ENCODE data around the gene PNPLA2. TPM values are rescaled to one million over a fixed set of nuclear protein-coding genes. Genes with fewer than 3 reads are reported as not detected.

PNPLA2 gene
- total RNA-seq, 1 experiment from 2014 or later = 40.2 TPM

DNA sequence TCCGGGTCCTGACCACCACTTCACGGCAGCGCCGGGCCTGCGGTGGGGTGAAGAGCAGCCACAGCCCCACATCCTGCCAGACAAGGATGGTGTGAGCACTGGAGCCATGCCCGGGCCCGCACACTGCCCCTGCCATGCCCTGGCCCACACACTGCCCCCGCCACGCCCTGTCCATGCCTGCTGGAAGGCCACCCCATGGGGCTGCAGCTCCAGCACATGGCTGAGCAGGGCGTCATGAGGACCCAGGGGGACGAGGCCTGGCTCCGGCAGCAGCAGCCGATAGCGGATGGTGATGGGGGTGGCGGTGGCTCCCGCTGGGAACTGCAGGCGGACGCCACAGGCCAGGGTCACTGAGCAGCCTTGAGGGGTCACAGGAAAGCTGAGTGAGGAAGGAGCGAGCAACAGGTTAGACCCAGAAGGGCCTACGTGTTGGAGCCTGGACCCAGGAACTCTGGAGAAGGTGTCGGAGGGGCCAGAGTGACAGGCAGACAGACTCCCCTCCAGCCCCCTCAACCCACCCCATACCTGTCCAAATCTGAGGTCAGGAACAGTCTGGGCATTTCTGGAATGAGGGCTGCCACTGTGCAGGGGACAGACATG, 16.6 kb upstream of the PNPLA2 start:
- Histone ChIP-seq H3K9ac (ENCODE audit: low read length) (no peak overlapping the region), H3K4me1 (ENCODE audit: insufficient read depth, low read length) (peaks cover 8% of the 10 kb centered on the region; the same call in 1 of the 2 replicates), H2AFZ (ENCODE audit: low read length) (no peak overlapping the region), H3K4me2 (ENCODE audit: low read length) (no peak overlapping the region), H3K9me2 (replicated peaks; ENCODE audit: low read length) (no peaks in the 10 kb centered on the region), H3K36me3 (ENCODE audit: low read depth, low read length) (no peaks in the 10 kb centered on the region), H3K9me3 (ENCODE audit: low read length) (no peaks in the 10 kb centered on the region), H3K79me2 (ENCODE audit: low read length) (peaks cover 6% of the 10 kb centered on the region; the same call in 1 of the 2 replicates), H3K27ac (ENCODE audit: low read length) (no peak overlapping the region), H3F3A (ENCODE audit: low read length, unreplicated experiment) (no peaks in the 10 kb centered on the region), H3K4me3 (ENCODE audit: low read length) (no peak overlapping the region), H4K20me1 (ENCODE audit: low read length) (no peaks in the 10 kb centered on the region), H3K27me3 (ENCODE audit: low read length) (no peaks in the 10 kb centered on the region)
- BruUV-seq (replicated peaks) = no TSS peak
- CTCF ChIA-PET = no interaction called here
- TF ChIP-seq EZH2 (IDR thresholded peaks at IDR 0.05; ENCODE audit: low read length, unreplicated experiment) (no peak), EZH2phosphoT487 (IDR thresholded peaks at IDR 0.05; ENCODE audit: borderline replicate concordance, low read length) (no peak)
- TF ChIP-seq, protein P1, sequence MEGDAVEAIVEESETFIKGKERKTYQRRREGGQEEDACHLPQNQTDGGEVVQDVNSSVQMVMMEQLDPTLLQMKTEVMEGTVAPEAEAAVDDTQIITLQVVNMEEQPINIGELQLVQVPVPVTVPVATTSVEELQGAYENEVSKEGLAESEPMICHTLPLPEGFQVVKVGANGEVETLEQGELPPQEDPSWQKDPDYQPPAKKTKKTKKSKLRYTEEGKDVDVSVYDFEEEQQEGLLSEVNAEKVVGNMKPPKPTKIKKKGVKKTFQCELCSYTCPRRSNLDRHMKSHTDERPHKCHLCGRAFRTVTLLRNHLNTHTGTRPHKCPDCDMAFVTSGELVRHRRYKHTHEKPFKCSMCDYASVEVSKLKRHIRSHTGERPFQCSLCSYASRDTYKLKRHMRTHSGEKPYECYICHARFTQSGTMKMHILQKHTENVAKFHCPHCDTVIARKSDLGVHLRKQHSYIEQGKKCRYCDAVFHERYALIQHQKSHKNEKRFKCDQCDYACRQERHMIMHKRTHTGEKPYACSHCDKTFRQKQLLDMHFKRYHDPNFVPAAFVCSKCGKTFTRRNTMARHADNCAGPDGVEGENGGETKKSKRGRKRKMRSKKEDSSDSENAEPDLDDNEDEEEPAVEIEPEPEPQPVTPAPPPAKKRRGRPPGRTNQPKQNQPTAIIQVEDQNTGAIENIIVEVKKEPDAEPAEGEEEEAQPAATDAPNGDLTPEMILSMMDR (conservative IDR thresholded peaks at IDR 0.05; ENCODE audit: low read depth, low read length) = no peak
- DNase-seq (no peak), ATAC-seq (no peak)
- POLR2A ChIA-PET (ENCODE audit: unreplicated experiment) = no interaction called here
- intact Hi-C loops (cut with micrococcal nuclease) = no loop called here

DNA sequence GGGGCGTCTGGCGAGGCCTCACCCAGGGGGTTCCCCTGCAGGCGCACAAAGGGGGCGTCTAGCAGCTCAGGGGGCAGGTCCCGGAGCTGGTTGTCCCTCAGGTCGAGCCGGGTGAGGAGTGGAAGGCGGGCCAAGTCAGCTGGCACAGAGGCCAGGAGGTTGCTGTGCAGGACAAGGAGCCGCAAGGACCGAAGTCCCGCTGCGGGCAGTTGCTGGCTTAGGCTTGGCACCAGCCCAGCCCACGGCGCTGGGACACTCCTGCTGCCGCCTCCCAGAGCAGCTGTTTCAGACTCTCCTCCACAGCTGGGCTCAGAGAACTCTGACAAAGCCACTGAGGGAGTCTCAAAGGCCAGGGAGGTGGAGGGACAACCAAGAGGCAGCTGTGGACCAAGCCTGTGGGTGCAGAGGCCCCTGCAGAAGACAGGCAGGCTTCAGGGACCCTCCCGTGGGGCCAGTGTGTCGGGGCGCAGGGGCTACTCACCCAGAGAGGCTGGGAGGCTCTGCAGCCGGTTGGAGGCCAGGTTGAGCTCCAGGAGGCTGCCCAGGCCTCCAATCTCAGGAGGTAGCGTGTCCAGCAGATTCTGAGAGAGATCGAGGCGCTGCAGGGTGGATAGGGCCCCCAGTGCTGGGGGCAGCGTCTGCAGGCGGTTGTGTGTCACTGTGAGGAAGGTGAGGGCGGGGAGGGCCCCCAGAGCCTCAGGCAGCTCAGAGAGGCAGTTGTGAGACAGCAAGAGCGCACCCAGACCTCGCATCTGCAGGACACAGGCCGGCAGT, 15.8 kb upstream of the PNPLA2 start:
- ATAC-seq = no peak
- H3K27me3 ChIP-seq (ENCODE audit: low read length) = no peaks in the 10 kb centered on the region
- H4K20me1 ChIP-seq (ENCODE audit: low read length) = no peaks in the 10 kb centered on the region
- no peak overlapping the region for H3K4me3 ChIP-seq (ENCODE audit: low read length)
- no peak overlapping the region for H3K4me2 ChIP-seq (ENCODE audit: low read length)
- H3K36me3 ChIP-seq (ENCODE audit: low read depth, low read length) = no peaks in the 10 kb centered on the region
- no peaks in the 10 kb centered on the region for H3F3A ChIP-seq (ENCODE audit: low read length, unreplicated experiment)
- no peak overlapping the region for H3K9ac ChIP-seq (ENCODE audit: low read length)
- no peak overlapping the region for H3K27ac ChIP-seq (ENCODE audit: low read length)
- 0 out of 2 replicates have a peak, but pooled peaks cover 8% of the 10 kb centered on the region for H3K4me1 ChIP-seq (ENCODE audit: insufficient read depth, low read length)
- CTCF ChIA-PET = no interaction called here
- DNase-seq = no peak
- TF ChIP-seq, protein P1 (conservative IDR thresholded peaks at IDR 0.05; ENCODE audit: low read depth, low read length) = no peak
- TF ChIP-seq EZH2phosphoT487 (IDR thresholded peaks at IDR 0.05; ENCODE audit: borderline replicate concordance, low read length) = no peak
- TF ChIP-seq EZH2 (IDR thresholded peaks at IDR 0.05; ENCODE audit: low read length, unreplicated experiment) = no peak
- H2AFZ ChIP-seq (ENCODE audit: low read length) = no peak overlapping the region
- BruUV-seq (replicated peaks) = no TSS peak
- no peaks in the 10 kb centered on the region for H3K9me2 ChIP-seq (replicated peaks; ENCODE audit: low read length)
- H3K9me3 ChIP-seq (ENCODE audit: low read length) = no peaks in the 10 kb centered on the region
- POLR2A ChIA-PET (ENCODE audit: unreplicated experiment) = no interaction called here
- H3K79me2 ChIP-seq (ENCODE audit: low read length) = peaks cover 5% of the 10 kb centered on the region
- intact Hi-C loops (cut with micrococcal nuclease) = no loop called here

DNA sequence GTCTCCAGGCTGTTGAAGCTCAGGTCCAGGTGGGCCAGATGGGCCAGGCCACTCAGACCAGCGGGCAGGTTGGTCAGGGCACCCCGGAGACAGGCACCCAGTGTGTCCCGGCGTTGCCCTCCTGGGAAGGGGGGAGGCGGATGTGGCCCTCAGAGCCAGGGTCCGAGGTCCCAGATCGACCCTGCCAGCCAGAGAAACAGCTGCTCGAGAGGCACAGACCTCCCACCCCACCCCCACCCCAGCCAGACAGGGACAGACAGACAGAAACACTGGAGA, 15.3 kb upstream of the PNPLA2 start:
- ChIA-PET POLR2A (ENCODE audit: unreplicated experiment) (no interaction called here), CTCF (no interaction called here)
- Histone ChIP-seq H3K4me3 (ENCODE audit: low read length) (no peak overlapping the region), H3K79me2 (ENCODE audit: low read length) (peaks cover 10% of the 10 kb centered on the region), H3K27me3 (ENCODE audit: low read length) (no peaks in the 10 kb centered on the region), H3F3A (ENCODE audit: low read length, unreplicated experiment) (no peaks in the 10 kb centered on the region), H3K4me1 (ENCODE audit: insufficient read depth, low read length) (peaks cover 10% of the 10 kb centered on the region), H3K9me2 (replicated peaks; ENCODE audit: low read length) (no peaks in the 10 kb centered on the region), H3K36me3 (ENCODE audit: low read depth, low read length) (no peaks in the 10 kb centered on the region), H3K9ac (ENCODE audit: low read length) (no peak overlapping the region), H3K27ac (ENCODE audit: low read length) (no peak overlapping the region), H3K9me3 (ENCODE audit: low read length) (no peaks in the 10 kb centered on the region), H4K20me1 (ENCODE audit: low read length) (no peaks in the 10 kb centered on the region), H2AFZ (ENCODE audit: low read length) (no peak overlapping the region), H3K4me2 (ENCODE audit: low read length) (no peak overlapping the region)
- DNase-seq = no peak
- intact Hi-C loops (cut with micrococcal nuclease) = no loop called here
- TF ChIP-seq EZH2 (IDR thresholded peaks at IDR 0.05; ENCODE audit: low read length, unreplicated experiment) = no peak
- no peak for TF ChIP-seq EZH2phosphoT487 (IDR thresholded peaks at IDR 0.05; ENCODE audit: borderline replicate concordance, low read length)
- TF ChIP-seq, protein P1 (conservative IDR thresholded peaks at IDR 0.05; ENCODE audit: low read depth, low read length) = no peak
- BruUV-seq (replicated peaks) = no TSS peak
- ATAC-seq = no peak

Measured in PC-3 (cell line).